Pancreas (tissue), 10 donors: ENCODE measurements around the gene ANKRD53. TPM values are rescaled to one million over a fixed set of nuclear protein-coding genes. Genes with fewer than 3 reads are reported as not detected.
"Not testable (repeated sequence)": the region's sequence is repeated elsewhere in the genome, so short reads cannot be mapped to it uniquely, and the experiment has no call there.

Experiments
- ATAC-seq, 4 donors: fragments of 200-7000 bp; cut with Tn5 transposase; one replicate each; pipeline versions ENCODE4 v1.8.0 to v1.9.1; 2020; ENCODE audit warnings: mild to moderate bottlenecking in 4 of 4, moderate library complexity in 4 of 4
- DNase-seq, 6 donors: peaks; one replicate each; pipeline ENCODE4 v3.0.0-alpha.2; 2020
- FAIRE-seq: peaks from 2 replicates; lab custom pipeline; 2012; peaks lifted over from hg19 to GRCh38; lab: Jason Lieb, UNC
- H3K27ac ChIP-seq, 4 donors: fragments of 200-600 bp; sonication (generic); 1 replicate in 3 of 4; 2 replicates in 1 of 4; pipeline versions ENCODE4 v1.5.0 to v1.8.0; 2020
- H3K27me3 ChIP-seq, 4 donors: fragments of 200-600 bp; one replicate each; pipeline ENCODE4 v1.8.0; 2021
- H3K36me3 ChIP-seq, 3 donors: fragments of 200-600 bp; sonication (generic) in 1 of 3; one replicate each; pipeline versions ENCODE4 v1.5.0 to v1.8.0; 2020 to 2021
- H3K4me1 ChIP-seq, 3 donors: fragments of 200-600 bp; one replicate each; pipeline ENCODE4 v1.8.0; 2021
- H3K4me3 ChIP-seq, 4 donors: fragments of 200-600 bp; sonication (generic) in 2 of 4; one replicate each; pipeline versions ENCODE4 v1.5.0 to v1.8.0; 2020 to 2021
- H3K9me3 ChIP-seq, 4 donors: fragments of 200-600 bp; one replicate each; pipeline ENCODE4 v1.8.0; 2021
- CTCF ChIP-seq, 4 donors: fragments of 200-600 bp; sonication (generic) in 3 of 4; IDR thresholded peaks; one replicate each; pipeline versions ENCODE4 v1.5.0 to v1.8.0; 2021; ENCODE audit warnings: antibody characterized with exemption in 4 of 4
- WGBS, 2 donors: extraction: QIAGEN DNeasy Blood & Tissue Kit; methylation state at CpG; one replicate each; pipeline ENCODE4 v1.1.7; 2013; 5-methylcytosine and 5-hydroxymethylcytosine counted together
- intact Hi-C, 3 donors: fragments of 100-400 bp; cut with DNase I; formaldehyde crosslinking; loops; one replicate each; pipeline versions ENCODE4 v1.11.1 to v1.14.2; 2022
- polyA plus RNA-seq, 2 donors: library from polyadenylated mRNA; stranded (reverse); fragments of 200-250 nt; gene quantifications; one replicate each; pipeline ENCODE4 v1.2.3, GENCODE V29; 2013
- total RNA-seq, 6 donors: library from RNA; stranded (reverse); fragmentation: NEBNext Ultra II Directional in 4 of 6; extraction: Animal tissue kit (Norgen Biotek cat#: 25700) in 4 of 6; gene quantifications; one replicate each; pipeline versions ENCODE4 v1.2.1 to v1.2.4, GENCODE V29; 2021 to 2023
- donor health status: healthy with polysubstance abuse.
- donor health status: DM: no; HTN: no; CAD: no; lungs with moderate emphysema.
- donor health status: DM: no; HTN: no; CAD: no.
- donor health status: control.
- donor health status: control.
- donor health status: Bipolar disorder and iron deficiency.
- donor health status: DM: yes; HTN: yes; CAD: no.
- donor health status: DM: no; HTN: no; CAD: no.
- donor health status: DM: no; HTN: no; CAD: no.
- donor health status: DM: yes; HTN: yes; CAD: no.

Gene ANKRD53
- total and polyA plus RNA-seq, 8 donors: 3.5 to 10.2 (median 6.8) TPM

GRCh38 chr2:71023553-71024243, 45.3 kb downstream of the ANKRD53 start:
- Histone ChIP-seq H3K27ac (peak overlapping the region; percentile 58 to 73 (median 69)), H3K4me3 (peak overlapping the region in 1 of 4 donors; percentile 26)
- TF ChIP-seq CTCF (IDR thresholded peaks at IDR 0.05): peak in 1 of 4 donors; percentile 12
- FAIRE-seq, ATAC-seq, H3K27me3 ChIP-seq, intact Hi-C loops, H3K36me3 ChIP-seq, H3K4me1 ChIP-seq, H3K9me3 ChIP-seq: not testable (repeated sequence)
- peak; percentile 67 to 88 (median 82) for DNase-seq
- WGBS, 2 donors: 21 to 22% methylated on average over 15 of the region's 15 CpGs

Other genes starting within 250 kb of the ANKRD53 start
- gene ADD2, start 210.4 kb upstream of the ANKRD53 start, total RNA-seq: 1 to 10 TPM; 2.6 to 5.5 (median 4.0) TPM
- gene ADD2, start 210.4 kb upstream of the ANKRD53 start, polyA plus RNA-seq: 1 to 10 TPM in 1 of 2 donors, under 1 TPM in 1; 0.38 to 1.2 TPM
- gene FIGLA, start 188.0 kb upstream of the ANKRD53 start, total RNA-seq: under 1 TPM in 1 of 6 donors, not detected in 5; 0.83 TPM
- gene FIGLA, start 188.0 kb upstream of the ANKRD53 start, polyA plus RNA-seq: 1 to 10 TPM in 1 of 2 donors, not detected in 1; 1.1 TPM
- gene CLEC4F, start 158.0 kb upstream of the ANKRD53 start, total RNA-seq: under 1 TPM in 4 of 6 donors, not detected in 2; 0.12 to 0.23 (median 0.16) TPM
- gene CLEC4F, start 158.0 kb upstream of the ANKRD53 start, polyA plus RNA-seq: under 1 TPM; 0.49 to 0.56 TPM
- under 1 TPM in 4 of 6 donors, not detected in 2; 0.09 to 0.34 (median 0.19) TPM for gene CD207, start 142.8 kb upstream of the ANKRD53 start, total RNA-seq
- under 1 TPM; 0.11 to 0.16 TPM for gene CD207, start 142.8 kb upstream of the ANKRD53 start, polyA plus RNA-seq
- gene VAX2, start 78.1 kb upstream of the ANKRD53 start, total RNA-seq: 1 to 10 TPM in 4 of 6 donors, under 1 TPM in 2; 0.83 to 2.0 (median 1.2) TPM
- gene VAX2, start 78.1 kb upstream of the ANKRD53 start, polyA plus RNA-seq: 1 to 10 TPM; 3.5 to 7.0 TPM
- gene ATP6V1B1, start 42.7 kb upstream of the ANKRD53 start, total RNA-seq: 1 to 10 TPM; 1.4 to 3.1 (median 2.4) TPM
- gene ATP6V1B1, start 42.7 kb upstream of the ANKRD53 start, polyA plus RNA-seq: 10 to 100 TPM; 10.9 to 17.0 TPM
- gene TEX261, start 16.2 kb downstream of the ANKRD53 start, total RNA-seq: 10 to 100 TPM; 37.5 to 46.2 (median 43.7) TPM
- gene TEX261, start 16.2 kb downstream of the ANKRD53 start, polyA plus RNA-seq: 10 to 100 TPM; 19.0 to 24.9 TPM
- 10 to 100 TPM; 38.9 to 83.2 (median 54.4) TPM for gene NAGK, start 90.0 kb downstream of the ANKRD53 start, total RNA-seq
- gene NAGK, start 90.0 kb downstream of the ANKRD53 start, polyA plus RNA-seq: 100 to 1,000 TPM; 136 to 138 TPM
- gene MCEE, start 151.6 kb downstream of the ANKRD53 start, total RNA-seq: 10 to 100 TPM; 15.0 to 18.8 (median 15.6) TPM
- gene MCEE, start 151.6 kb downstream of the ANKRD53 start, polyA plus RNA-seq: 10 to 100 TPM; 17.4 to 28.5 TPM
- 10 to 100 TPM; 11.6 to 17.6 (median 14.4) TPM for gene MPHOSPH10, start 152.0 kb downstream of the ANKRD53 start, total RNA-seq
- 10 to 100 TPM; 14.5 to 22.5 TPM for gene MPHOSPH10, start 152.0 kb downstream of the ANKRD53 start, polyA plus RNA-seq
- 10 to 100 TPM; 30.4 to 67.4 (median 51.1) TPM for gene PAIP2B, start 248.5 kb downstream of the ANKRD53 start, total RNA-seq
- 10 to 100 TPM in 1 of 2 donors, 1 to 10 TPM in 1; 9.0 to 12.9 TPM for gene PAIP2B, start 248.5 kb downstream of the ANKRD53 start, polyA plus RNA-seq